Gastrocnemius medialis (tissue), 4 donors: ENCODE measurements around the gene SMARCAL1. TPM values are rescaled to one million over a fixed set of nuclear protein-coding genes. Genes with fewer than 3 reads are reported as not detected.

Experiments used
- ATAC-seq, 2 donors: fragments of 150-250 bp; one replicate each; pipeline ENCODE4 v1.9.1; 2016
- DNase-seq, 2 donors: peaks; one replicate each; pipeline ENCODE4 v3.0.0-alpha.2; 2019
- H3K27ac ChIP-seq, 4 donors: fragments of 200-600 bp; sonication (generic); 1 replicate in 1 of 4; 2 replicates in 3 of 4; pipeline ENCODE4 v1.5.1; 2016 to 2018; ENCODE audit warnings: mild to moderate bottlenecking in 2 of 4, moderate library complexity in 1 of 4
- H3K27me3 ChIP-seq, 3 donors: fragments of 200-600 bp; sonication (generic) in 2 of 3; 1 replicate in 1 of 3; 2 replicates in 2 of 3; pipeline versions ENCODE4 v1.5.1 to v1.6.0; 2016 to 2019; ENCODE audit warnings: mild to moderate bottlenecking in 1 of 3, moderate library complexity in 1 of 3
- H3K36me3 ChIP-seq, 2 donors: fragments of 200-600 bp; sonication (generic) in 1 of 2; one replicate each; pipeline ENCODE4 v1.5.1; 2017 to 2018
- H3K4me1 ChIP-seq, 2 donors: fragments of 200-600 bp; sonication (generic) in 1 of 2; one replicate each; pipeline ENCODE4 v1.5.1; 2016 to 2017; ENCODE audit warnings: mild to moderate bottlenecking in 2 of 2
- H3K4me3 ChIP-seq, 4 donors: fragments of 200-600 bp; sonication (generic) in 3 of 4; 1 replicate in 1 of 4; 2 replicates in 3 of 4; pipeline ENCODE4 v1.5.1; 2016 to 2019; ENCODE audit warnings: mild to moderate bottlenecking in 2 of 4
- H3K9me3 ChIP-seq, 3 donors: fragments of 200-600 bp; sonication (generic) in 2 of 3; 1 replicate in 1 of 3; 2 replicates in 2 of 3; pipeline ENCODE4 v1.5.1; 2016 to 2019
- POLR2A ChIP-seq, 2 donors: fragments of 450-650 bp; IDR thresholded peaks; one replicate each; pipeline ENCODE4 v1.6.1; 2017; ENCODE audit warnings: antibody characterized with exemption in 2 of 2, mild to moderate bottlenecking in 2 of 2, moderate library complexity in 2 of 2
- in situ Hi-C, 4 donors: fragments of 200-750 bp; cut with MboI; loops; one replicate each; pipeline versions ENCODE4 v1.15.0 to v1.8.0; 2017; ENCODE audit warnings: low sequenced_read_pairs in 4 of 4
- intact Hi-C: fragments of 100-400 bp; cut with DNase I; formaldehyde crosslinking; loops from one replicate; pipeline ENCODE4 v1.15.1; 2023; ENCODE audit warnings: low total_unique reads
- total RNA-seq, 4 donors: library from RNA; depleted of rRNA; stranded (reverse); fragments of >200 nt; gene quantifications; one replicate each; pipeline versions ENCODE4 v1.1.0 to v1.2.3, GENCODE V29; 2016
- TF ChIP-seq, protein P1 (sequence below), 5 experiments: fragments of 450-650 bp in 3 of 5; fragments of 200-600 bp in 2 of 5; sonication (generic) in 2 of 5; IDR thresholded peaks in 4 of 5; conservative IDR thresholded peaks in 1 of 5; 1 replicate in 4 of 5; 2 replicates in 1 of 5; pipeline ENCODE4 v1.5.1; 2016 to 2019; ENCODE audit warnings: antibody characterized with exemption in 5 of 5, mild to moderate bottlenecking in 3 of 5, moderate library complexity in 3 of 5

SMARCAL1 gene
- total RNA-seq, 4 donors from 2014 or later, result 5.8 to 20.7 (median 7.8) TPM

GRCh38 chr2:216486708-216487107 lies 74.4 kb downstream of the SMARCAL1 start:
- Histone ChIP-seq H3K27ac (no peak overlapping the region), H3K4me1 (no peaks in the 10 kb centered on the region), H3K9me3 (no peaks in the 10 kb centered on the region), H3K4me3 (no peak overlapping the region), H3K36me3 (peaks cover 0 to 7% of the 10 kb centered on the region in 2 donors), H3K27me3 (no peaks in the 10 kb centered on the region)
- intact Hi-C loops, result no loop called here
- DNase-seq, result peak in 1 of 2 donors; percentile 20
- in situ Hi-C loops, result no loop called here
- no peak for ATAC-seq
- TF ChIP-seq, protein P1, sequence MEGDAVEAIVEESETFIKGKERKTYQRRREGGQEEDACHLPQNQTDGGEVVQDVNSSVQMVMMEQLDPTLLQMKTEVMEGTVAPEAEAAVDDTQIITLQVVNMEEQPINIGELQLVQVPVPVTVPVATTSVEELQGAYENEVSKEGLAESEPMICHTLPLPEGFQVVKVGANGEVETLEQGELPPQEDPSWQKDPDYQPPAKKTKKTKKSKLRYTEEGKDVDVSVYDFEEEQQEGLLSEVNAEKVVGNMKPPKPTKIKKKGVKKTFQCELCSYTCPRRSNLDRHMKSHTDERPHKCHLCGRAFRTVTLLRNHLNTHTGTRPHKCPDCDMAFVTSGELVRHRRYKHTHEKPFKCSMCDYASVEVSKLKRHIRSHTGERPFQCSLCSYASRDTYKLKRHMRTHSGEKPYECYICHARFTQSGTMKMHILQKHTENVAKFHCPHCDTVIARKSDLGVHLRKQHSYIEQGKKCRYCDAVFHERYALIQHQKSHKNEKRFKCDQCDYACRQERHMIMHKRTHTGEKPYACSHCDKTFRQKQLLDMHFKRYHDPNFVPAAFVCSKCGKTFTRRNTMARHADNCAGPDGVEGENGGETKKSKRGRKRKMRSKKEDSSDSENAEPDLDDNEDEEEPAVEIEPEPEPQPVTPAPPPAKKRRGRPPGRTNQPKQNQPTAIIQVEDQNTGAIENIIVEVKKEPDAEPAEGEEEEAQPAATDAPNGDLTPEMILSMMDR (IDR thresholded peaks at IDR 0.05 in 4 of 5, conservative IDR thresholded peaks at IDR 0.05 in 1 of 5), result no peak
- no peak for TF ChIP-seq POLR2A (IDR thresholded peaks at IDR 0.05)

GRCh38 chr2:216490061-216490460 lies 77.8 kb downstream of the SMARCAL1 start:
- Histone ChIP-seq H3K9me3 (no peaks in the 10 kb centered on the region), H3K36me3 (no peaks in the 10 kb centered on the region), H3K27me3 (no peaks in the 10 kb centered on the region), H3K27ac (no peak overlapping the region), H3K4me3 (no peak overlapping the region), H3K4me1 (no peaks in the 10 kb centered on the region)
- TF ChIP-seq POLR2A (IDR thresholded peaks at IDR 0.05), result no peak
- TF ChIP-seq, protein P1 (IDR thresholded peaks at IDR 0.05 in 4 of 5, conservative IDR thresholded peaks at IDR 0.05 in 1 of 5), result no peak
- DNase-seq (no peak), ATAC-seq (no peak)
- intact Hi-C loops, result no loop called here
- in situ Hi-C loops, result no loop called here

DNA sequence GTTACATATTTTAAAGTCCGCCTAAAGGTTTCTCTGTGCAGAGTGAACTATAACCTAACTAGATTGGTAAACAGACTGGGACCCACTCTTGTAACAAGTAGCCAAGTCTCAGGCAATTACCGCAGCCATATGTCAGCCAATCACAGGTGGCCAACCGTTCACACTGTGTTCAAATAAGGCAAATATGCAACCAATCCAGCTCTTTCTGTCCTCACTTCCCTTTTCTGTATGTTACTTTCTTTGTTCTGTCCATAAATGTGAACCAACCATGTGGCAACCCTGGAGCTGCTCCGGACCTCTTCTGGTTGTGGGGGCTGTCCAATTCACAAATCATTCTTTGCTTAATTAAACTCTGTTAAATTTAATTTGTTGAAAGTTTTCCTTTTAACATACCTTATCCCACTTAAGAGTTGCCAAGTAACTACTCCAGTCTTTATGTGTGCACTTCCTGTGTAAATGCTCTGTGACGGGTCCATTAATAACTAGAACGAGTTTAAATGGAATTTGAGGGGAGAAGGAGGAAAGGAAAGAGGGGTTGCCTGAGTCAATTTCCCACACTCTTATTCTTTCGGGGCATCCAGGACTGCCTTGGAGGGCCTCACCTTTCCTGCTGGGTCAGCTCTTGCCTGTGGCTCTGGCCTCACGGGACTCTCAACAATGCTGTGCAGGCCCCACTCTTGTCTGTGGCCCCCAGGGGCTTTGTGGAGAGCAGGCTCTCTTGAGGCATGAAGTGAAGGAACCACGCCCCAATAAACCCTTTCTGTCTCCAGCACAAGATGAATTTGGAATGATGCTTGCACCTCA lies 79.7 kb downstream of the SMARCAL1 start:
- ATAC-seq (no peak), DNase-seq (no peak)
- TF ChIP-seq, protein P1 (IDR thresholded peaks at IDR 0.05 in 4 of 5, conservative IDR thresholded peaks at IDR 0.05 in 1 of 5), result no peak
- TF ChIP-seq POLR2A (IDR thresholded peaks at IDR 0.05), result no peak
- H3K4me3 ChIP-seq, result no peak overlapping the region
- in situ Hi-C loops (no loop called here), intact Hi-C loops (no loop called here)
- H3K27me3 ChIP-seq, result no peaks in the 10 kb centered on the region
- no peaks in the 10 kb centered on the region for H3K4me1 ChIP-seq
- H3K9me3 ChIP-seq, result no peaks in the 10 kb centered on the region
- no peak overlapping the region for H3K27ac ChIP-seq
- no peaks in the 10 kb centered on the region for H3K36me3 ChIP-seq

GRCh38 chr2:216492597-216493333 lies 80.5 kb downstream of the SMARCAL1 start:
- in situ Hi-C loops, result no loop called here
- no peak for ATAC-seq

More at GRCh38 chr2:216492597-216493333, 80.5 kb downstream of the SMARCAL1 start:
- DNase-seq, result no peak
- Histone ChIP-seq H3K27ac (no peak overlapping the region), H3K27me3 (no peaks in the 10 kb centered on the region), H3K4me3 (no peak overlapping the region), H3K4me1 (peaks cover 5 to 6% of the 10 kb centered on the region in 2 donors), H3K9me3 (no peaks in the 10 kb centered on the region), H3K36me3 (no peaks in the 10 kb centered on the region)
- TF ChIP-seq POLR2A (IDR thresholded peaks at IDR 0.05), result no peak
- TF ChIP-seq, protein P1 (IDR thresholded peaks at IDR 0.05 in 4 of 5, conservative IDR thresholded peaks at IDR 0.05 in 1 of 5), result no peak
- intact Hi-C loops, result no loop called here
